ENCODE measurements around the gene MGAT1. TPM values are rescaled to one million over a fixed set of nuclear protein-coding genes. Genes with fewer than 3 reads are reported as not detected.

The MGAT1 gene
- total RNA-seq, 1 experiment from 2014 or later: 72.7 TPM

DNA sequence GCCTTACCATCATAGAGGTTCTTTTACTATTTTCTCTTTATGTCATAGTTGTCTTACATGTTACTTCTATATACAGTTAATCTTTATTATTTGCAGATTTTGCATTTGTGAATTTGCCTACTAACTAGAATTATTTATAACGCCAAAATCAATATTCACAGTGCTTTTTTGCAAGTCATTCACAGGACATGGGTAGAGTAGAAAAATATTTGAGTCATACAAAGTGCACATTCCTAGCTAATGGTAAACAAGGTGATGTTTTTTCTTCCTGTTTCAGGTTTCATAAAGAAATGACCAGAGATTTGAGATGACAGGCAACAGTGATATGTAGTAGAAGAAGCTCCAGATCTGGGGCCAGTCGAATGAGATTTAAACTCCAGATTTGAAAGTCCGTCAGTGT lies 32.8 kb downstream of the MGAT1 start:
- H3K36me3 Mint-ChIP-seq (ENCODE audit: insufficient read depth in 1 of 3, low read depth in 3 of 3): peaks cover 5 to 19% (median 14%) of the 10 kb centered on the region in 3 experiments
- Histone ChIP-seq H3K56ac (ENCODE audit: insufficient read length, low read depth, low read length) (no peak overlapping the region), H3K9ac (ENCODE audit: extremely low read depth, insufficient read length, low read length) (no peak overlapping the region), H3K4me2 (ENCODE audit: insufficient read depth, insufficient read length, low read length) (no peak overlapping the region), H3K4ac (ENCODE audit: low read depth, low read length) (no peak overlapping the region), H3K23me2 (ENCODE audit: insufficient read length, low read depth, low read length, poor library complexity, severe bottlenecking) (no peaks in the 10 kb centered on the region), H2AK5ac (ENCODE audit: insufficient read length, low read length) (no peak overlapping the region), H3K27me3 (ENCODE audit: insufficient read depth, low read length) (no peaks in the 10 kb centered on the region), H3T11ph (ENCODE audit: low read length) (no peak overlapping the region), H4K91ac (ENCODE audit: insufficient read length, low read depth, low read length) (no peak overlapping the region), H3K18ac (ENCODE audit: insufficient read length, low read depth, low read length) (no peak overlapping the region), H2BK120ac (ENCODE audit: low read depth, low read length, poor library complexity, severe bottlenecking) (no peak overlapping the region), H3K9me3 (ENCODE audit: control insufficient read depth, low read depth, low read length) (no peaks in the 10 kb centered on the region), H3K79me1 (ENCODE audit: insufficient read depth, low read depth, low read length, poor library complexity, severe bottlenecking) (no peaks in the 10 kb centered on the region), H2BK15ac (ENCODE audit: low read depth, low read length) (no peak overlapping the region), H3K27ac (ENCODE audit: insufficient read length, low read depth, low read length) (no peak overlapping the region), H4K5ac (ENCODE audit: insufficient read length, low read depth, low read length) (no peak overlapping the region), H2AFZ (ENCODE audit: low read length) (no peak overlapping the region), H4K20me1 (ENCODE audit: control insufficient read depth, insufficient read depth, insufficient read length) (no peaks in the 10 kb centered on the region), H2BK5ac (ENCODE audit: insufficient read length, low read length) (no peak overlapping the region), H3K14ac (ENCODE audit: insufficient read depth, low read length) (no peak overlapping the region), H3K23ac (ENCODE audit: insufficient read length, low read depth, low read length) (no peak overlapping the region), H2BK20ac (ENCODE audit: low read depth, low read length, poor library complexity, severe bottlenecking) (no peak overlapping the region), H4K8ac (replicated peaks; ENCODE audit: insufficient read length, low read depth, low read length) (no peak overlapping the region), H3K79me2 (ENCODE audit: insufficient read depth, low read length) (no peaks in the 10 kb centered on the region), H2BK12ac (ENCODE audit: insufficient read length, low read depth, low read length) (no peak overlapping the region), H3K4me1 (ENCODE audit: insufficient read depth, low read length) (no peaks in the 10 kb centered on the region)
- no peak overlapping the region for H3K4me3 Mint-ChIP-seq
- TF ChIP-seq, protein P1, sequence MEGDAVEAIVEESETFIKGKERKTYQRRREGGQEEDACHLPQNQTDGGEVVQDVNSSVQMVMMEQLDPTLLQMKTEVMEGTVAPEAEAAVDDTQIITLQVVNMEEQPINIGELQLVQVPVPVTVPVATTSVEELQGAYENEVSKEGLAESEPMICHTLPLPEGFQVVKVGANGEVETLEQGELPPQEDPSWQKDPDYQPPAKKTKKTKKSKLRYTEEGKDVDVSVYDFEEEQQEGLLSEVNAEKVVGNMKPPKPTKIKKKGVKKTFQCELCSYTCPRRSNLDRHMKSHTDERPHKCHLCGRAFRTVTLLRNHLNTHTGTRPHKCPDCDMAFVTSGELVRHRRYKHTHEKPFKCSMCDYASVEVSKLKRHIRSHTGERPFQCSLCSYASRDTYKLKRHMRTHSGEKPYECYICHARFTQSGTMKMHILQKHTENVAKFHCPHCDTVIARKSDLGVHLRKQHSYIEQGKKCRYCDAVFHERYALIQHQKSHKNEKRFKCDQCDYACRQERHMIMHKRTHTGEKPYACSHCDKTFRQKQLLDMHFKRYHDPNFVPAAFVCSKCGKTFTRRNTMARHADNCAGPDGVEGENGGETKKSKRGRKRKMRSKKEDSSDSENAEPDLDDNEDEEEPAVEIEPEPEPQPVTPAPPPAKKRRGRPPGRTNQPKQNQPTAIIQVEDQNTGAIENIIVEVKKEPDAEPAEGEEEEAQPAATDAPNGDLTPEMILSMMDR (conservative IDR thresholded peaks at IDR 0.05): no peak
- WGBS (ENCODE audit: extremely low coverage, insufficient read length, low lambda C conversion rate): no CpG with 5 or more reads among the region's 3 CpGs
- H3K4me1 Mint-ChIP-seq: no peaks in the 10 kb centered on the region
- H3K9me3 Mint-ChIP-seq: peaks cover 31 to 36% of the 10 kb centered on the region in 2 experiments
- no peak overlapping the region for H3K27ac Mint-ChIP-seq
- DNase-seq: no peak
- H3K27me3 Mint-ChIP-seq (ENCODE audit: low read depth): peaks cover 4% of the 10 kb centered on the region; the same call in 1 of the 2 replicates
